Activated CD4-positive, CD25-positive, alpha-beta regulatory T cell (primary cell): ENCODE measurements around the gene RBM7.

Experiments used
- DNase-seq, 4 experiments: peaks; one replicate each; lab custom pipeline; 2025; lab: John Stamatoyannopoulos, UW

RBM7 gene

GRCh38 chr11:114448749-114449482 lies 48.5 kb downstream of the RBM7 start:
- DNase-seq, result no peak

- DNase-seq, result no peak
Measured at GRCh38 chr11:114449845-114450244, 49.4 kb downstream of the RBM7 start.

DNA sequence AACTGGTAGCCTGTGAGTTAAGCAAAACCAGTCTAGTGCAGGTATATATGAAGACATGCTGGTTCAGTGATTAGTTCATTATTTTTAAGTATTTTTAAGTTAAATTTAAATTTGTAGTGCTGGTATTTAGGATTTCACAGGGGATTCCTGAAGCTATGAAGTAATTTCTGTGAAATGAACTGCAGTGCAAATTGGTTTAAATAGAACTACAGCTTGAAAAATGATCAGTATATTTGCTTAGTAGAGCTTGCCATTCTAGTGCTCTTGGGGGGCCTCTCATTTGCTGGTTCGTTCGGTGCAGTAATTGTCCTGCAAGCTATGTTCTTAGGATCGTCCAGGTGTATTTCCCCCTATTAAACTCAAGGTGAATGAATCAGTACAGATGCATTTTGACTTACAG lies 51.9 kb downstream of the RBM7 start:
- DNase-seq, result no peak
